ENCODE data around the gene SEMA4C.
A peak's percentile ranks its signal among the peaks of the same experiment; 100 is the strongest.

SEMA4C gene

DNA sequence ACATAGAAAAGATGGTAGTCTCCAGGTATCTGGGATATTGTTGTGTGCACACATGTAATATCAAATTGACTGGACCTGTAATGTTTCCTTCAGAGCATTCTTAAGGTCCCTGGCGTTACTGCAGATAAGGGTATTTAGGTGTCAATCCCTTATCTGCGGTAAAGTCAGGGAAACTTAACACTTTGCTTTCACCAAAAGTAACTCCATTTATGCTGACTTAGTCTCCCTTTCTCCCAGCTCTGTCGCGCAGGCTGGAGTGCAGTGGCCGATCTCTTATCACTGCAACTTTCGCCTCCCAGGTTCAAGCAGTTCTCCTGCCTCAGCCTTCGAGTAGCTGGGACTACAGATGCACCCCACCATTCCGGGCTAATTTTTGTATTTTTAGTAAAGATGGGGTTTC is 52.0 kb downstream of the SEMA4C start:
- DNase-seq = no peak

GRCh38 chr2:96816836-96817702 is 52.8 kb downstream of the SEMA4C start:
- DNase-seq = no peak

- peak; percentile 97 for DNase-seq
Measured at GRCh38 chr2:96816127-96816835, 53.6 kb downstream of the SEMA4C start, which contains the start of gene CNNM3. Gene CNNM3 (plus strand): TSS chr2:96816268. CDS start chr2:96816278, 10 bp downstream.

DNA sequence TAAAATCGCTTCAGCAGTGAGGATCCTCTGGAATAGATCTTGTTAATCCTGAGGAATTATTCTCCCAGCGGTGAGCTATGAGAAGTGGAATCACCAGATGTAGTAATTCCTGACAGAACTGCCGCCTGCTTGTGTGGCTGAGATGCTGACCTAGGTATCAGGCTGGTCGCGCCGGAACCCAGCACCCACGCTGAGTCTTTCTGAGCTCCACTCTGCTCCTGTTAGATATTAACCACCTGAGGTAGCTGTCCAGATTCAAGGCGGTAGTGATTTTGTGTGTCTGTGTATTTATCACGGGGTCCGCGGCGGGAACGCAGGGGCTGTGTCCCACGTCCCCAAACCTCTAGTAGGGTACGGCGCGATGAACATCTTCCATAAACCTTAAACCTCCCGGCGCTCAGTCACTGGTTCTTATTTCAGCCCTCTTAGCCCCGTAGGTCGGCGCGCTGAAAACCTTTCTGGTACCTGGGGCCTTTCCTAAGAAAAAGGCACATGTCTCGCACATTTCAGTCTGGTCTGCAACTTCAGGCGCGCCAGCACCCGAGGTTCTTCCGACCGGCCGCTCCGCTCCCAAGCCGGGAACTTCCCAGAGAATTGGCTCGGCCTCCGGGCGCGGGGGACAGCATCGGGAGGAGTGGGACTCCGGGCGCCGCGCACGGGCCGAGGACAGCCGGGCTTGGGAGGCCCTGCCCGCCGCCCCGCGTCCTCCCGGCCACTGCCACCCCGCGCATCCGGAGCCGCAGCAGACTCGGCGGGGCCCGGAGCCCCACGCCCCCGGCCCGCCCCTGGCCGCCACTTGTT is 54.4 kb downstream of the SEMA4C start:
- no peak for DNase-seq

- no peak for DNase-seq
Measured at GRCh38 chr2:96813656-96814055, 56.2 kb downstream of the SEMA4C start.

GRCh38 chr2:96811917-96812316 is 58.0 kb downstream of the SEMA4C start:
- peak; percentile 84 for DNase-seq

GRCh38 chr2:96810783-96811192 is 59.1 kb downstream of the SEMA4C start:
- no peak for DNase-seq

DNA sequence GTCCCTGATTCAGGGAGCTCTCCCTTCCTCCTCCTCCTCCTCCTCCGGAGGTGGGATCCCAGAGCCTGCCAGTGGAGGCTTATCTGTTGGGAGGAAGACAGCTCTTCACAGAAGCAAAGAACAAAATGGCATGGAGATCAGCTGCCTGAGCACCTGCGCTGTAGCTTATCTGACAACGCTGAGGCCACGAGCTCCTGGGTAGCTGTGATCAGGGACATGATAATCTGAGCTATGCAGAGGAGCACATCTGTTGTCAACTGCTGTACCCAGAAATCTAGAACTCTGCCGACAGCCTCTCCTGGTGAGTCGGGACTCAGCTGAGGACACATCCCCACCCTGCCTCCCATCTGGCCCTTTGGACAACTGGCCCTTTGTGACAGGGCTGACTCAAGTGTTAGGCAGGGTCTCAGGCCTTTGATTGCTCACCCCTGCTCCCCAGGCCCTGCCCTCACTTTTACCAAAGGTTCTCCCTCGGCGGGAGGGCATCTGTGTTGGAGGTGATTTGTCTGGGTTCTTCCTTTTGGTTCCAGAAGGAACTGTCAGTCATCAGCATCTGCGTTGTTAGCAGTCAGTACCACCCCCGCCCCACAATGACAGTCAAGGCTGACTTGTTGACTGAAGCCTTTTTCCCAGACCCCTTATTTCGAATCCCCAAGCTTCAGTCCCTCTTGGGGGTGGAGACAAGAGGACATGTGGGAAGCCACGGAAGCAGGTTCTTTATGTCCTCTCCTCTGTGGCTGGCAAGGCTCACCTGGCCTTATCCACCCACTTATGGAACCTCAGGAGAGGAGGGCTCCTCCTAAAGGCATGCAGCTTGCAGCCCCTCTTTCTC is 59.7 kb downstream of the SEMA4C start:
- DNase-seq = no peak

All from femur (tissue), 1 donor.